HG02884 (cell line): Measurements from ENCODE around the gene OR10A3.

Source experiments
- ATAC-seq: cut with Tn5 transposase; IDR thresholded peaks from one replicate; pipeline ENCODE4 v1.9.1; 2021; ENCODE audit warnings: mild to moderate bottlenecking, moderate library complexity; ENCODE audit not compliant: unreplicated experiment

Gene OR10A3

DNA sequence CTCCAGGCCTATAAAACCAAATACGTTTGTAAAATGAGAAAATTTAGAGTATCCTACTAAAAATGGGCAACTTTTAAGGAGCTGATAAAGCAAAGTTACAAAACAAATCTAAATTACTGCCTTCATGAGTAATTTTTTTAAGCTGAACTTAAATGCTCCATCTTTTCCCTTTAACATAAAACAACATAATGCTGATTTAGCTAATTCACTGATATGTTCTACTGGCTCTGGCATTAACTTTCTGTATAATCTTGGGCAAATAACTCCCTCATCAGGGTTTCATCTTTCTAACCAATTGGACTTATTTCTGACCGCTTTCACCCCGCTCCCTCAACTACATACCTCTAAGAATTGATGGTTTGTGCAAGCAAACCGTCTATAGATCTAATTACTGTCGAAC lies 362 bp downstream of the OR10A3 start:
- ATAC-seq: no peak

DNA sequence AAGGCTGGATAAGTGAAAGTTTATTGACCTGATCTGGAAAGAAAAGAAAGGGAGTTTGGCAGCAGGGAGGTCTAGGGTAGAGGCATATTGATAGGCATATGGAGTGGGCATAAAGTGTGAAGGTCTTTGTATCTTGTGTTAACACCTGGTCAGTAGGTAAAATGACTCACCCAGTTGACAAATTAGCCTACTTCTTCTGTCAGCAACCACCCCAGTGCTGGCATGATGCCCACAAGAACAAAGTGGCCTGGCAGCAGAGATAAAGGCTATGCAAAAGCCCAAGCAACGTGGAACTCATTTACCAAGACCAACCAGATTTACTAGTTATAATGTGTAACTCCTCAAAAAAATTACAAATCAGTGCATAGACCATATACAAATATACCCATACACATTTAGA lies 4.9 kb downstream of the OR10A3 start:
- no peak for ATAC-seq

DNA sequence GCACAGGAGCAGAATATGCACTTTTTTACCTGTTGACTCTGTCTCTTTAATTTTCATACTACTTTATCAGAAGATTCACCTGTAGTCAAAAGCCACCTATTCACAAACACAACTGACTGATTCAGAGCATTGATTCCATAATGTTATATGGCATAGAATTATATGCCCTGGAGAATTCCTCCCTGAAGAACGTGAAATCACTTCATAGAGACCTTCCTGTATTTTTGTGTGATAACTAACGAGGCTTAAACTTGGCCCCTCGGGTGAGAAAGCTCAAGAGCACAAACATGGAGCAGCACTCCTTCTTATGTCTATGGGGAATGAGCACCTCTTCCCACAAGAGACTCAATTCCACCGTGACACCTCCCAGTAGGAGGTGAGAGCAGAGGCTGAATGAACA lies 10.3 kb downstream of the OR10A3 start, which contains the start of gene OR10A6:
OR10A6 (minus strand) TSS at position 101 of the 400 bp plus-strand sequence. CDS start 2,606 bp downstream, outside the sequence.
- no peak for ATAC-seq

DNA sequence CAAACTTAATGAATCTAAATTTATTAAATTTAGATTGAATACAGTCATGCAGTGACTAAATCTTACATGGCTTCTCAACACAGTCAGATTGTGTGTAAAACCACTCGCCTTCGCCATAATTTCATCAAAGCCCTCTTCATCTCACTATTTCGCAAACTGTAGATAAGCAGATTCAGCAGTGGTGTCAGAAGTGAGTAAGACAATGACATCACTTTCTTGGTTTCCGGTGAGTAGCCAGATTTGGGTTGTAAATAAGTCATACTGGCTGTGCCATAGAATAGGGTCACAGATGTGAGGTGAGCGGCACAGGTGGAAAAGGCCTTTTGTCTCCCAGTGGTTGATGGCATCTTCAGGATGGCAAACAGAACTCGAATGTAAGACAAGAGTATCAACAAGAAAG lies 13.9 kb downstream of the OR10A3 start:
- ATAC-seq: no peak

DNA sequence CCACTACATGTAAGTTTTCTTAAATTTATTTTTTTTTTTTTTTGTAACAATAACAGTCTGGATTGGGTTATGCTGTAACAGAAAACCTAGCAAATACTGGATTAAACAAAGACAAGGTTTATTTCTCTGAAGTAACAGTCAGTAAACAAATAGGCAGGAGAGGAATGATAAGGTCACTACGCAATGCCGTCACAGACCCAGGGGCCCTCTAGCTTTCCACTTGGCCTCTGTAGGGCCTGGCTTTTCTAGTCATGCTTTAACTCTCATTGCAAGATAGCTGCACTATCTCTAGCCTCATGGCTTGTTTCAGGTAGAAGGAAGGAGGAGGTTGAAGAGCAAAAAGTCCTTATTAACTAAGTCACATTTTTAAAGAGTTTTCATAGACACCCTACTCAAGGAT lies 17.0 kb downstream of the OR10A3 start:
- ATAC-seq: no peak

DNA sequence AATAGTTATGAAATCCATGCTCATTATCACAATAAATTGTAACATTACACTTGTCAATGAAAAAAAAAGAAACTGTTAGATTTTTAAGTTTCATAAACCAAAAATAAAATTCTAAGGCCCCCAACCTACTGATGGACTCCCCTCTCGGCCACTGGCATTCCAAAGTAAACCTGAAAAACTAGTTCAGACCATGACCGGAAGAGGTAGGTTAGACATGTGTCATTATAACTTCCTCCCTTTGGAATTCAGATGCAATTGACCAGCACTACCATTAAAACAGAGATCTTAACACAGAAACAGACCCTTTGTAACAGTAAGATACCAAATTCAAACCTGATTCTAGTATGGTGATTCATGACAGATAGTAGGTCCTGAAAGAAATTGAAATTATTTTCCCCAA lies 23.4 kb downstream of the OR10A3 start:
- ATAC-seq: no peak

DNA sequence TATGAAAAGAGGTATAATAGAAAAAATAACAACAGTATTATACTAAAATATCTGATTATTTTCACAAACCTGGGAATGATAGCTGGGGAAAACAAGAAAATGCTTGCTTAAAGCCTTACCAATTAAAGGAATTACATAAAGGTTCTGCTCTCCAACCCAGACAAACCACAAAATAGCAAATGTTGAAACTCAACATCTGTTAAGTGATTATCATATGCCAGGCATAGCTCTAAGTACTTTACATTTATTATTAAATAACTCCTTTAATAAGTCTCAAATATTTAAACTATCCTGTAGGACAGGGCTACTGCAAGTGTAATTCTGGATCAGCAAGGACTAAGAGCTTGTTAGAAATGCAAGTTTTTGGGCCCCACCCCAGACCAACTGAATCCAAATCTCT lies 30.5 kb downstream of the OR10A3 start:
- ATAC-seq: no peak

DNA sequence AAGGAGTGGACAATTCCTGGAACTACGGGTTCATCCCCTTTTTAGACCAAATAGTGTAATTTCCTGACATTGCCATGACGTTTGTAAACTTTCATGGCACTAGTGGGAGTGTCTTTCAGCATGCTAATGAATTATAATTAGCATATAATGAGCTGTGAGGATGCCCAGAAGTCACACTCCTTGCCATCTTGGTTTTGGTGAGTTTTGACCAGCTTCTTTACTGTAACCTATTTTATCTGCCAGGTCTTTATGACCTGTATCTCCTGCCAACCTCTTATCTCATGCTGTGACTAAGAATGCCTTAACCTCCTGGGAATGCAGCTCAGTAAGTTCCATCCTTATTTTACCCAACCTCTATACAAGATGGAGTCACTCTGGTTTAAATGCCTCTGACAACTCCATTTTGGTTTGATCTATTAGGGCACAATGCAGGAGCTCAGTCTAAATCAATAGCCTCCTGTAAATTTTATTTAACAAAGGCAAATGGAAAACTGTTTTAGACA lies 31.2 kb downstream of the OR10A3 start:
- ATAC-seq: no peak

DNA sequence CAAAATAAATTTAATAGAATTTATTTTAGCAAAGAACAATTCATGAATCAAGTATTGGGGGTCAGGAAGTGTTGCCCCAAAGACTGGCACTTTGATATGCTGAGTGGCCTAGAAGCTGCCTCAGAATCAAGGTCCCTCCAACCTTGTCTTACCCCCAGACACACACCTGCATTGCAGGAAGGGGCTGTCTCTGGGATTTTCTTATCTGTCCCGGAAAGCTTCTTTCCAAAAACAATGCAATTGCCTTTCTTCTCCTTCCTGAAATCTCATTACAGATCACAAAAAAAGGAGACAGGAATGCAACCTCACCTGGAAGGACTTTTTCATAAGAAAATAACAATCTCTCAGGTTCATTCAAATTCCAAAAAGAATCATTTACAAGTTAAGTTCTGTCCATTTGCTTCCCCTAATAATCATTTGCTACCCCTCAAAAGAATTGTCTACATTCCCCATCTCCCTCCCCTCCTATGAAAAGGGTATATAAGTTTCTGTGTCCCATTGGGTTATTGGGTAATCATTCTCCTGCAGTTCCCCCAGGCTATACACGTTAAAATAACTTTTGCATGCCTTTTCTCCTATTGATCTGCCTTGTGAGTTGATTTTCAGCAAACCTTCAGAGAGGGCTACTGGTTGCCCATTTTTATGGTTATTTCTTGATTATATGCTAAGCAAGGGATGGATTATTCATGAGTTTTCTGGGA lies 31.8 kb downstream of the OR10A3 start:
- ATAC-seq: no peak

DNA sequence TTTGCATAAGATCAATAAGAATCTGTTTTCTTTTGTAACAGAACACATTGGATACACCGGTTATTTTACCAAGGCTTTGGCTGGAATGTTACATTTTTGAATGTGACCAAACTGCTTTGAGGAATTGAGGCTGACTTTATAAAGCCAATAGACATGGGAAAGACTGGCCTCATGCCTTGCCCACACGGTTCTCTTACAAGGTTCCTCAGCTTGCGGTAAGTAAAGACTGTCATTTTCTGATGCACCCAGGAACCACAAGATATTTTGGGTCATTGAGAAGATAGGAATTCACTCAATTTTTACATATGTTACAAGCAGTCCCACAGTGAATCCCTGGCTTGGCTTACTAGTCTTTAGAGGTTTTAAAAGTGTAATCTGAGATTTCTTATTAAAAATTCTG lies 34.4 kb downstream of the OR10A3 start:
- no peak for ATAC-seq

DNA sequence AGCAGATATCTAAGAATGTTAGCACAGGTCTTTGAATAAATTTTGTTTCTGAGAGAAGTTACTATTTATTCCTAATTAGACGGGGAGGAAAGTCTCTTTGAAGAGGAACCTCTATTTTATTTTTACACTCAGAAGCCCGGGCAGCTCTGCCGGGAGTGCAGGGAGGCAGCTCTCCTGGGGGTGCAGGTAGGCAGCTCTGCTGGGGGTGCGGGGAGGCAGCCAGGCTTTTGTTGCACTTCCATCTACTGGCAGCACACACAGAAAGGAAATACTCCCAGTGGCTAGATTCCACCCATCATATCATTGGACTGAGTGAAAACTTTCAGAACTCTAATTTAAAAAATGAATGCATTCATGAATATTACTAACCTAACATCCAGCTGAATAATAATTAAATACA lies 35.0 kb downstream of the OR10A3 start:
- ATAC-seq: no peak

DNA sequence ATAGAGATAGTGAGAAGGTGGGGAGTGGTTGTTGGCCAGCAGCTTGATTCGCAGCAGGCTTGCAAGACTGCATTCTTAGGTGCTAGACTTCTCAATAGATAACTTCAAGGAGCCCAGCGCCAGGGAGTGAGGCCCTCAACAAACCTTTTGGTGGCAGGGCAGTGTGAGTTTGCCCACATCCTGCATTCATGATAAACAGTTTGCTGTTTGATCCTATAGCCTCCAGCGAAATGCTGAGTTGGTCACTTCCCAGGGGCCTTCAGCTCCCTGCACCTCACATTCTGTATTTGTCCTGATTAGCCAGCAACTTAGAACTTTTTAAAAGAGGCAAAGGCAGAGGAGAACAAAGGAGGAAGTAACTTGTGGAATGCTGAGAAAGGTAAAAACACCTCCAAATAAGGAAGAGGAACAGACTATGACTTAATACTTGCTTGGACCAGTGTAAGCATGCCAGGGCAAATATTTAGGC lies 35.5 kb downstream of the OR10A3 start:
- ATAC-seq: no peak

DNA sequence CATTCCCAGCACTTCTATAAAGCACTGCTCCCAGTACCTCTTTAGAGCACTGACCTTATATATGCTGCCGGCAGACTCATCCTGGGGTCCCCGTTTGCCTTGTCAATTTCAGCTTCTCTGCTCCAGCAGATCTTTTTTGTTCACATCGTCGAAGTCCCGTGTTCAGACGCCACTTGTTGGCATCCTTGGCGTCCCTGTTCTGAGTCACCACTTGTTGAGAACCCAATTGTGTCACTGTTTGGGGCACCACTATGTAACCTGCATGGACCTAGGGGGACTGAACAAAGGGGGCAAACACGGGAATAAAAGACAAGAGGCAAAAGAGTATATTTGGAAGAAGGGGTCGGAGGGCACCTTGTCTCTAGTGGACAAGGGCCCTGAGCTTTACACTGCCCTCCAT lies 36.0 kb downstream of the OR10A3 start:
- no peak for ATAC-seq

DNA sequence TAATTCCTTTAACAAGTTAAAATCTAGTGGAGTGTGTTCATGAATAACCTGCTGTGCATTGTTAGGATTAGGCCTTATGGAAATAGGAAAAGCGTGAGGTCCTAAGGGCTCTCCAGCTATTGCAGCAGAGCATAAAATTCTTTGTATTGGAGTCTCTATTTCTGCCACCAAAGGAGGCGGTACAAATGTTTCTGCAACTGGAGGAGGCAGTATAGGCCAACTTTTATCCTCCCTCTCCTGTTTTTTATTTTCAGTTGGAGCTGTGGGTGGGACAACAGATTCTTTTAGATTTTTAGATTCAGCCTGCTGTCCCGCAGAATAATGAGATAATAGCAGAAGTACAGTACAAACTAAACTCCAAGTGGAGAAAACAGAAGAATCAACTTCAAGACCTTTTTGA lies 36.6 kb downstream of the OR10A3 start:
- no peak for ATAC-seq

DNA sequence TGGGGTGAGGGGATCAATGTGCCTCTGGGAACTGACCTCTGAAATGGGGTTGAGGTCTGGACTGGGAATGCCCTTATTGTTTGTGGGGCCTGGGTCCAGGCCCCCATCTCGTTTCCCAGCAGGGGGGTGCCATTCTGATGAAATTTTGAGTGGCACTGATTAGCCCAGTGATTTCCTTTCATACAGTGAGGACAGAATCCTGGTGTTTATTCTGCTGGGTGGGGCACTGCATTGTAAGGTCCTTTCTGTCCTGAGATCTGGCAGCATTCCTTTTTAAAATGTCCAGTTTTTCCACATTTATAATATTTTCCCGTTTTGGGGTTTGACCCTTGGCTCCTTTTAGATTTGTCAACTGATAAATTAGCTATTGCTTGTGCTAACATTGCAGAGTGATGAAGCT lies 37.6 kb downstream of the OR10A3 start:
- no peak for ATAC-seq

DNA sequence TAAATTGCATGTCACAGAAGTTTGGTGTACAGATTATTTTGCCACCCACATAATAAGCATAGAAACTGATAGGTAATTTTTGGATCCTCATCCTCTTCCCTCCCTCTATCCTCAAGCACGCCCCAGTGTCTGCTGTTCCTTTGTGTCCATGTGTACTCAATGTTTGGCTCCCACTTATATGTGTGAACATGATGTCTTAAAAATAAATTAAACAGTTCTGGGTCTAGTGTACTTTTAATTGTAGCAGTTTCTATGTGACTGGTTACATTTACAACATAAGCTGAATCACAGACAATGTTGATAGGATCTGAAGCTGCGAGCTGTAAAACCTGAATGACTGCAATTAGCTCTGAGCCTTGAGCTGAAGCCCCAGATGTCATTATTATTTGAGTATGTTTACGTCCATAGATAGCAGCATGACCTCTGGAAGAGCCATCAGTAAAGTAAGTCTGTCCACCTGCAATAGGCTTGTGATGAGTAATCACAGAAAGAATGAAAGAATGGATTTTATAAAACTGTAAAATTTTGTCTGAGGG lies 40.1 kb downstream of the OR10A3 start:
- no peak for ATAC-seq

DNA sequence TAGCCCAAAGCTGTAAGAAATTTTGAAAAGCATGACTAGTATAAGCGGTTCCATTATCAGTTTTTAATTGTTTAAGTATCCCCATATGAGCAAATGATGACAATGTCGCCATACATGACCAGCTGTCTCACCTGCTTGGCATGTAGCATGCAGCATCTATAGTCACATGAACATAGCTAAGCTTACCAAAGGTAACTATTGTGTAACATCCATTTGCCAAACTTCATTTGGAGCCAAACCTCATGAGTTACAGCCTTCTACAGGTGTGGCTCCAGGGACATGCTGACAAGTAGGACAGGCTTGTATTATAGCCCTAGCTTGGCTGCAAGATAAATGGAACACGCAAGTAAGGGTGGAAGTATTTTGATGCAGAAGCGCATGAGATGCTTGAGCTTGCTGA lies 40.8 kb downstream of the OR10A3 start:
- no peak for ATAC-seq

DNA sequence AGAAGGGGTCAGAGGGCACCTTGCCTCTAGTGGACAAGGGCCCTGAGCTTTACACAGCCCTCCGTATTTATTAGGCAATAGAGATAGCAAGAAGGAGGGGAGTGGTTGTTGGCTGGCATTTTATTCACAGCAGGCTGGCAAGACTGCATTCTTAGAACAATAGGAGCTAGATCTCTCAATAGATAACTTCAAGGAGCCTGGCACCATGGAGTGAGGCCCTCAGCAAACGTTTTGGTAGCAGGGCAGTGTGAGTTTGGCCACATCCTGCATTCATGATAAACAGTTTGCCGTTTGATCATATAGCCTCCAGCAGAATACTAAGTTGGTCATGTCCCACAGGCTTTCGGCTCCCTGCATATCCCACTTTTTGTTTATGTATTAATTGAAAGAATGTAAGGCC lies 42.1 kb downstream of the OR10A3 start:
- ATAC-seq: no peak

DNA sequence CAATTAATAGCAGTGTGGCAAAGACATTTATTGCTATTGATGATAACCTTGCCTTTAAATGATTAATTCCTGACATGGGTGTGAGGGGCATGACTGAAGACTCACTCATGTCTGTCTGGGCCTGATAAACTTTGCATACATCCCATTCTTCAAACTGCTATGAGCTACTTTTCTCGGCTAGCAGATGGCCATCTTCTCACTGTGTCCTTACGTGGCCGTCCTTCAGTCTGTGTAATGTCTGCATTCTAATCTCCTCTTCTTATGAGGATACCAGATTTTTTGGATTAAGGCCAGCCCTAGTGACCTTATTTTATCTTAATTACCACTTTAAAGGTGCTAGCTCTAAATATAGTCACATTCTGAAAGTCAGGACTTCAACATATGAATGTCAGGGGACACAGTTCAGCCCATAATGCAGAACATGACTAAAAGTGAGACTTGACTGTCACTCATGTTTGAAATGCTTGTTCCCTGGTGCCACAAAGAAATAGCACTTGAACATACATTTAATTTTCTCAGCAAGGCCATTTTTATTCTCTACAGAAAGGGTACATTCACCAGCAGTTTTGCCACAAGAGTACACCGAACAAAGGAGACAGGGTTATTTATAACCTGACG lies 42.7 kb downstream of the OR10A3 start:
- ATAC-seq: no peak

DNA sequence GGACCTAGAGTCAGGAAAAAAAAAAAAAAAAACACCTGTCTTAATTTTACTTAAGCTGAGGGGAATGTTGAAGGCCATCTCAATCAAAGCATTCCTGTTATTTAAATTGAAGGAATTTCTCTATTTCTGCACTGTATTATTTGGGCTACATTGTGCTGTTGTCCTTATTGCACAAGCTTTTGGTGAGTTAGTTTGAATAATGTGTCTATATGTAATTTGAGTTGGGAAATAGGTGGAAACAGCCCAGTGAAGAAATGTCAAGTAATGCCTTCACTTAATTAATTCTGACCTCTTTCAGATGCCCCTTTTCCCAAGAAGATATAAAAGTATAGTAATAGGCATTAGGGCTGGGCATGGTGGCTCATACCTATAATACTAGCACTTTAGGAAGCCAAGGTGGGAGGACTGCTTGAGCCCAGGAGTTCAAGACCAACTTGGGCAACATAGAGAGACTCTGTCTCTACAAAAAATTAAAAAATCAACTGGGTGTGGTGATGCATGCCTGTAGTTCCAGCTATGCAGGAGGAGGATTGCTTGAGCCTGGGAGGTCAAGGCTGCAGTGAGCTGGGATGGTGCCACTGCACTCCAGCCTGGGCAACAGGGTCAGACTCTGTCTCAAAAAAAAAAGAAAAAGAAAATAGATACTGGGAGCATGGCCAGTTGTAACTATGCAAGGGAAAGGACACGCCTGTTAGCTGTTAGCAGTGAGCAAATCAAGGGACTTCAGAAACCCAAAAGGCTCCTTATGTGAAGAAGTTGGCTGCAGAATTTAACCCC lies 45.3 kb downstream of the OR10A3 start:
- no peak for ATAC-seq

DNA sequence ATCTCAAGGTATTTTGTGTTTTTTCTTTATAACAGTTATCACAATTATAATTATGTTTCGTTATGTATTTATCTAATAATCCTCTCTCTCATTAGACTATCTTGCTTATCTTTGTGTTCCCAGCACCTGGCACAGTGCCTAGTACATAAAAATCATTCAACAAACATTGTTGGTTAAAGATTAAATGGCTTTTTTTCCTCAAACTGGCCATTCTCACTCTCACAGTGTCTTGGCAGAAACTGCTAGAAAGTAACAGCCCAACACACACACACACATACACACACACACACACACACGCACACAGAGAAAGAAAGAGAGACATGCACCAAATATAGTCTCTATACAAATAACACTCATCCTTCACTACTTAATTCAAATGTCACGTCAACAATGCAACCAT lies 47.3 kb downstream of the OR10A3 start:
- ATAC-seq: no peak

DNA sequence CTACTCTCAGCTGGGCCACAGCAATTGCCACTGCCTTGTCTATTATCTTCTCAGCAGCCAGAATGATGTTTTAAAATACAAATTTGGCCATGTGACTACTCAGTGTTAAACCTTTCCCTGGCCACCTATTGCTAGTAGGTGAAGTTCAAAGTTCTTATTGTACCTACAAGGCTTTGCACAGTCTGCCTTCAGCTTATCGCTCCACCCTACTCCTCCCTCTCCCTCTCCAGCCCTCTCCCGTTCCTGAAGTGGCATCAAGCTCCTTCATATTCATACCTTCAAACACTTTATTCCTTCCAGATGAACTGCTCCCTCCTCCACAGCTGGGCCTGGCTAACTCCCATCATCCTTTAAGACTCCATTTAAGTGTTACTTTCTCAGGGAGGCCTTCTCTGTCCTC lies 47.7 kb downstream of the OR10A3 start:
- no peak for ATAC-seq
